Prostate gland (tissue), 2 donors: Measurements from ENCODE around the gene STAC. TPM values are rescaled to one million over a fixed set of nuclear protein-coding genes. Genes with fewer than 3 reads are reported as not detected.

Experiments
- DNase-seq: peaks from one replicate; pipeline ENCODE4 v3.0.0-alpha.2; 2019; ENCODE audit warnings: low spot score
- H3K27ac ChIP-seq, 2 donors: fragments of 200-600 bp; sonication (generic); 2 replicates each; pipeline ENCODE4 v1.5.1; 2017 to 2019
- H3K27me3 ChIP-seq: fragments of 200-600 bp; sonication (generic); replicated peaks from 2 replicates; pipeline ENCODE4 v1.5.1; 2019; ENCODE audit not compliant: insufficient read depth
- H3K36me3 ChIP-seq, 2 donors: fragments of 200-600 bp; sonication (generic); 1 replicate in 1 of 2; 2 replicates in 1 of 2; pipeline versions ENCODE4 v1.5.1 to v1.8.1; 2017 to 2019
- H3K4me1 ChIP-seq: fragments of 200-600 bp; sonication (generic); replicated peaks from 2 replicates; pipeline ENCODE4 v1.5.1; 2019
- H3K4me3 ChIP-seq, 2 donors: fragments of 200-600 bp; sonication (generic); 2 replicates each; pipeline ENCODE4 v1.5.1; 2017 to 2019
- H3K9me3 ChIP-seq: fragments of 200-600 bp; sonication (generic); 2 replicates; pipeline ENCODE4 v1.5.1; 2017
- POLR2A ChIP-seq: fragments of 450-650 bp; IDR thresholded peaks from one replicate; pipeline ENCODE4 v1.6.1; 2016; ENCODE audit warnings: antibody characterized with exemption, mild to moderate bottlenecking
- POLR2AphosphoS5 ChIP-seq: sonication (generic); formaldehyde crosslinking; IDR thresholded peaks from one replicate; pipeline ENCODE4 v1.6.1; 2017; ENCODE audit warnings: antibody characterized with exemption
- WGBS: methylation state at CpG from one replicate; pipeline ENCODE4 v1.1.5; 2018; 5-methylcytosine and 5-hydroxymethylcytosine counted together
- intact Hi-C: fragments of 100-400 bp; cut with DNase I; formaldehyde crosslinking; loops from one replicate; pipeline ENCODE4 v1.14.2; 2022
- total RNA-seq, 2 donors: library from RNA; depleted of rRNA; stranded (reverse); fragments of >200 nt; gene quantifications; one replicate each; pipeline ENCODE4 v1.1.0, GENCODE V29; 2016
- TF ChIP-seq, protein P1 (sequence below), 4 experiments: fragments of 200-600 bp in 2 of 4; fragments of 450-650 bp in 2 of 4; sonication (generic) in 2 of 4; IDR thresholded peaks; 1 replicate in 3 of 4; 2 replicates in 1 of 4; pipeline ENCODE4 v1.5.1; 2016 to 2019; ENCODE audit warnings: antibody characterized with exemption in 4 of 4, mild to moderate bottlenecking in 2 of 4, moderate library complexity in 2 of 4

The STAC gene
- total RNA-seq, 2 donors from 2014 or later = 10.6 to 18.4 TPM

GRCh38 chr3:36364260-36364659 lies 16.0 kb upstream of the STAC start:
- Histone ChIP-seq H3K36me3 (no peaks in the 10 kb centered on the region), H3K9me3 (no peaks in the 10 kb centered on the region), H3K4me1 (no peaks in the 10 kb centered on the region), H3K4me3 (no peak overlapping the region), H3K27ac (no peak overlapping the region), H3K27me3 (no peaks in the 10 kb centered on the region)
- TF ChIP-seq, protein P1, sequence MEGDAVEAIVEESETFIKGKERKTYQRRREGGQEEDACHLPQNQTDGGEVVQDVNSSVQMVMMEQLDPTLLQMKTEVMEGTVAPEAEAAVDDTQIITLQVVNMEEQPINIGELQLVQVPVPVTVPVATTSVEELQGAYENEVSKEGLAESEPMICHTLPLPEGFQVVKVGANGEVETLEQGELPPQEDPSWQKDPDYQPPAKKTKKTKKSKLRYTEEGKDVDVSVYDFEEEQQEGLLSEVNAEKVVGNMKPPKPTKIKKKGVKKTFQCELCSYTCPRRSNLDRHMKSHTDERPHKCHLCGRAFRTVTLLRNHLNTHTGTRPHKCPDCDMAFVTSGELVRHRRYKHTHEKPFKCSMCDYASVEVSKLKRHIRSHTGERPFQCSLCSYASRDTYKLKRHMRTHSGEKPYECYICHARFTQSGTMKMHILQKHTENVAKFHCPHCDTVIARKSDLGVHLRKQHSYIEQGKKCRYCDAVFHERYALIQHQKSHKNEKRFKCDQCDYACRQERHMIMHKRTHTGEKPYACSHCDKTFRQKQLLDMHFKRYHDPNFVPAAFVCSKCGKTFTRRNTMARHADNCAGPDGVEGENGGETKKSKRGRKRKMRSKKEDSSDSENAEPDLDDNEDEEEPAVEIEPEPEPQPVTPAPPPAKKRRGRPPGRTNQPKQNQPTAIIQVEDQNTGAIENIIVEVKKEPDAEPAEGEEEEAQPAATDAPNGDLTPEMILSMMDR (IDR thresholded peaks at IDR 0.05) = no peak
- TF ChIP-seq POLR2A = no peak
- TF ChIP-seq POLR2AphosphoS5 = no peak
- WGBS = 80% methylated on average over 4 of the region's 4 CpGs
- intact Hi-C loops = no loop called here
- DNase-seq = no peak

DNA sequence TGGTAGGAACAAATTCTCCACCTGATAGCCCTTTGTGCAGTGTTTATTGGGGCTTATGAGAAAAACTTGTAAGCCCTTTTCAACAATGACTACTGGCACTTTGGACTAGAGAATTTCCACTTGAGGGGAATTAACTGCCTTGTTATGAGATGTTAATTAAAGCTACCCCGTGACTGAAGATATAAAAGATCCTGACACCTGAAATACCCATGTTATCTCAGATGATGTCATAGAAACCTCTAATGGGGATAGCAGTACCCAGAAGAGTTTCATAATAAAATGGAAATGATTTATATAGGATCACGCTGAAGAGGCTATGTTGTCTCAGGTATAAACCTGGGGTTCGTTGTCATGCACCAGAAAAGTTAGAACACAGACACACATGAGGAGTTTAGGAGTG lies 14.5 kb upstream of the STAC start:
- 82% methylated on average over 3 of the region's 3 CpGs for WGBS
- no peaks in the 10 kb centered on the region for H3K36me3 ChIP-seq

DNA sequence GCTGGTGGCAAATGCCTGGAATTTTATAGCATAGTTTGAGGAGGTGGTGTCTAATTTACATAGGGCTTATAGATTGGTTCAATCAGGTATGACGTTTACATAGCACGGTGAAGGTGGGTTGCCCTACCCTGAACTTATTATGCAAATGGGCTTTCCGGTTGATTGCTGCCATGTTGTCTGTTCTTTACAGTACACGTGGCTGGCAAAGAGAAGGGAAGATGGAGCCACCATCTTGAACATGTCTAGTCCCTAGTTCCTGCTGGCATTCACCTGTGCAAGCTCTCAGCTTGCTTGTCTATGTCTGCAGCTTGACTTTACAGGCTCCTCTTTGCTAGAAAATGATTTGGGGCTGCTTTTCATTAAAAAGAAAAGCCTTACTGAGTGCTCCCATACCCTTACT lies 14.0 kb upstream of the STAC start:
- Histone ChIP-seq H3K27ac (no peak overlapping the region), H3K27me3 (no peaks in the 10 kb centered on the region), H3K9me3 (no peaks in the 10 kb centered on the region), H3K4me3 (no peak overlapping the region), H3K36me3 (no peaks in the 10 kb centered on the region), H3K4me1 (no peaks in the 10 kb centered on the region)
- intact Hi-C loops = no loop called here
- 71% methylated on average over 4 of the region's 4 CpGs for WGBS
- DNase-seq = no peak
- no peak for TF ChIP-seq POLR2A
- TF ChIP-seq POLR2AphosphoS5 = no peak
- TF ChIP-seq, protein P1 (IDR thresholded peaks at IDR 0.05) = no peak

More for the DNA sequence above, 14.5 kb upstream of the STAC start:
- Histone ChIP-seq H3K27ac (no peak overlapping the region), H3K27me3 (no peaks in the 10 kb centered on the region), H3K4me1 (no peaks in the 10 kb centered on the region), H3K9me3 (no peaks in the 10 kb centered on the region), H3K4me3 (no peak overlapping the region)
- DNase-seq = no peak
- TF ChIP-seq POLR2A (no peak), POLR2AphosphoS5 (no peak)
- TF ChIP-seq, protein P1 (IDR thresholded peaks at IDR 0.05) = no peak
- intact Hi-C loops = no loop called here

DNA sequence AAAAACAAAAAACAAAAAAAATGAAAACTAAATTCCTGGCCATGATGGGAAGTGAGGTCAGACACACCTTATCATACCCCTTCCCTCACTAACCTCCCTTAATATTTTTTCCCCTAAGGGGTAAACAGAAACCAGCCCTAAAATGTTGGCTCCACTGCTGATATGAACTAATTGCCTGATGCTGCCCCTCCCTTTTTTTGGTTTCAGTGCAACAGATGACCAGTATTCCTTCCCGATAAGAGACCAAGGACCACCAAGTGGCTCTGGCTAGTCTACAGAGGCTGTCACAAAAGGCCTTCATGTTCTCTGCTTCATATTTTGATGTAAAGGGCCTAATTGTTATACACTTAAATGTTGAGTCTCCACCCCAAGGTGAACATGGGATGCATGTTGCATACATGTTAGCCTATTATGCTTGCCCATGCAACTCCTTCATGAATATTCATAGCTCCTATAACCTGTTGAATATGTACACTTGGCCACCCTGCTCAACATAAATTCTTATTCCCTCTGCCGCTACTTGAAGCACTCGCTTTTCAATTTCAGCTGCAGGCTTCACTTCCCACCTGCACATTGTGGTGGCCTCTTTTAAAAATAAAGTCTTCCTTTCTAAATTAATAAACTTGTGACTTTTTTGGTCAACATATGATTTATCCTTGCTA lies 12.3 kb upstream of the STAC start:
- 98% methylated on average over 3 of the region's 3 CpGs for WGBS

More for the DNA sequence above, 12.3 kb upstream of the STAC start:
- Histone ChIP-seq H3K9me3 (no peaks in the 10 kb centered on the region), H3K4me1 (no peaks in the 10 kb centered on the region), H3K4me3 (no peak overlapping the region), H3K27ac (no peak overlapping the region), H3K27me3 (no peaks in the 10 kb centered on the region), H3K36me3 (no peaks in the 10 kb centered on the region)
- intact Hi-C loops = no loop called here
- TF ChIP-seq POLR2A (no peak), POLR2AphosphoS5 (no peak)
- TF ChIP-seq, protein P1 (IDR thresholded peaks at IDR 0.05) = no peak
- no peak for DNase-seq
